Skeletal muscle satellite cell (primary cell): ENCODE results near the gene SLC7A8.

Experiments
- H3K27me3 ChIP-seq: 2 replicates; pipeline ENCODE4 v1.7.0; 2013; ENCODE audit warnings: low read length; ENCODE audit not compliant: control insufficient read depth, insufficient read depth
- H3K36me3 ChIP-seq: 2 replicates; pipeline ENCODE4 v1.7.0; 2013; ENCODE audit warnings: mild to moderate bottlenecking, control low read depth, low read length; ENCODE audit not compliant: insufficient read depth
- H3K4me1 ChIP-seq: 2 replicates; pipeline ENCODE4 v1.7.0; 2013; ENCODE audit warnings: low read length; ENCODE audit not compliant: control insufficient read depth, insufficient read depth
- H3K4me2 ChIP-seq: 2 replicates; pipeline ENCODE4 v1.7.0; 2013; ENCODE audit warnings: mild to moderate bottlenecking, low read length
- H3K4me3 ChIP-seq: 2 replicates; pipeline ENCODE4 v1.7.0; 2013; ENCODE audit warnings: low read length
- H3K9ac ChIP-seq: 2 replicates; pipeline ENCODE4 v1.7.0; 2013; ENCODE audit warnings: mild to moderate bottlenecking, low read depth, low read length, moderate library complexity
- H3K9me3 ChIP-seq: replicated peaks from 2 replicates; pipeline ENCODE4 v1.7.0; 2013; ENCODE audit warnings: mild to moderate bottlenecking, control low read depth, low read length

SLC7A8 gene

DNA sequence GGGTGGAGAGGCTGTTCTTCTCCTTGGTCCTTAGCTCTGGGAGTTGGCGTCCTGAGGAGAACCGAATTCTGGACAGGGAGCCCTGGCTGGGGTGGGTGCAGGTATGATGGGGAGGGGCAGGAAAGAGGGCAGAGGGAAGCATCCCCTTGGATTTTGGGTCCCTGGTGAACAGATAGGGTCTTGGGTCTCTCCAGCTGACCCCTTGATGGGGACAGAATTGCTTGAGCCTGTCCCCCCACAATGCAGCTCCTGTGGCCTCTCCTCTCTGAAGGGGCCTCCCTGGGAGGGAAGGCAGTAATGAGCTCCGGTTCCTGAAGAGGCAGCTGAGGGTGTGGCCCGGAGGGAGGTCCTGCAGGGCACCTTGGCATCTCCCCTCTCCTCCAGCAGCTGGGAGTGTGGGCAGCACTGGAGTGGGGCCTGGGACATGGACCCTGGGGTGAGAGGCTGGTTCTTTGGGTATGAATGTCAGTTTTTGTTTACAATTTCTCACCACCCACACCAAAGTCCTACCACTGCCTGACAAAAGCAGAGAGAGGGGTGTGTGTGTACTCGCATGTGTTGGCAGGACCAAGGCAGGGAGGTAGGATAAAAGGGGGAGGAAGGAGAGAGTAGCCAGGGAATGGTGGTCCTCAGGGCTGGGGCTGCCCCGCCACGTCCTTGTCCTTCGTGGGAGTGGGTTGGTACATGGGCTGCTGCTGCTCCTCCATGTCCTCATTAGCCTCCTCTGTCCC lies 56.7 kb downstream of the SLC7A8 start:
- Histone ChIP-seq H3K27me3 (peaks cover 46% of the 10 kb centered on the region), H3K4me3 (no peak overlapping the region), H3K9me3 (no peaks in the 10 kb centered on the region), H3K4me1 (peaks cover 2% of the 10 kb centered on the region), H3K9ac (no peak overlapping the region), H3K36me3 (no peaks in the 10 kb centered on the region), H3K4me2 (no peak overlapping the region)

DNA sequence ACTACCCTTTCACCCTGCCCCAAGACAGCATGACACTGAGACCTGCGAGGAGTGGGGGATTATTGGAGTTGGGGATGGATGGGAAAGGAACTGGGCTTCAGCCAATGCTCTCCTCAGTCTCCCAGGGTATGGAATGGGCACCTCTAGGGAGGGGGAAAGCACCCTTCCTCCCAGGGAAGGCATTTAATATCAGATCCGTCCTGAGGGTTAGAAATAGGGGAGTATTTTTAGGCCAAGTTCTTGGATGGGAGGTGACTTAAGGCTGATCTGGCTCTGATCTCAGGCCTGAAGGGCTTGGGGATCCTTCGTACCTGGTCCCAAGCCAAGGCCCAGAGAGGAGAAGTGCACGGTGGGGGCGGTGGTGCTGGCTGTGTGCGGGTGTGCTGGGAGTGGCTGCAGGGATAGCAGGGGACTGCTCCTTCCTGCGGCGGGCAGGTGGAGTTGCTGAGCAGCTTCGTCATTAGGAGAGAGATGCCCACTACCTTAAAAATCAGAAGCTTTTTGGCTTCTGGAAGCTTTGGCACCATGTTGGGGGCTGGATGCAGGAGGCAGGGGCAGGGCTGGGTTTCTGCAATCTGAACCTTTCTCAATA lies 57.4 kb downstream of the SLC7A8 start:
- peaks cover 9% of the 10 kb centered on the region for H3K4me1 ChIP-seq
- H3K4me3 ChIP-seq: no peak overlapping the region
- H3K27me3 ChIP-seq: peaks cover 40% of the 10 kb centered on the region
- no peak overlapping the region for H3K9ac ChIP-seq
- H3K4me2 ChIP-seq: no peak overlapping the region
- H3K9me3 ChIP-seq: no peaks in the 10 kb centered on the region
- H3K36me3 ChIP-seq: no peaks in the 10 kb centered on the region

DNA sequence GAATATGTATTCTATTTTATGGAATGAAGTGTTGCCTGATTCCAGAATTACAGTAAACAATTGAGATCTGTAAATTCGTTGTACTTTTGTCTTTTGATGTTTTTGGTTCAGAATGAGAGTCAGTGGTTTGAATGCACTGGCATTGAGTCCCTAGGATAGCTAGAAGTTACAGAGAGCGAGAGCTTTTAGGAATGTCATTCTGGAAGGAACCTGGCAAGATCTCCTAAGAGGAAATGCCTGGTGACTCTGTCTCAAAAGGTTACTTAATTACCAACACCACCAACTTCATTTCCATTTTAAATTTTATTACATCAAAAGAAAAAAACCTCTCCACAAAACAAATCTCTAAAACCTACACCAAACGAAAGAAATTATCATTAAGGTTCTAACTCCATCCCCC lies 58.4 kb downstream of the SLC7A8 start:
- H3K4me3 ChIP-seq: no peak overlapping the region
- no peaks in the 10 kb centered on the region for H3K9me3 ChIP-seq
- H3K27me3 ChIP-seq: peaks cover 34% of the 10 kb centered on the region
- no peaks in the 10 kb centered on the region for H3K36me3 ChIP-seq
- peaks cover 11% of the 10 kb centered on the region for H3K4me1 ChIP-seq
- no peak overlapping the region for H3K9ac ChIP-seq
- no peak overlapping the region for H3K4me2 ChIP-seq

DNA sequence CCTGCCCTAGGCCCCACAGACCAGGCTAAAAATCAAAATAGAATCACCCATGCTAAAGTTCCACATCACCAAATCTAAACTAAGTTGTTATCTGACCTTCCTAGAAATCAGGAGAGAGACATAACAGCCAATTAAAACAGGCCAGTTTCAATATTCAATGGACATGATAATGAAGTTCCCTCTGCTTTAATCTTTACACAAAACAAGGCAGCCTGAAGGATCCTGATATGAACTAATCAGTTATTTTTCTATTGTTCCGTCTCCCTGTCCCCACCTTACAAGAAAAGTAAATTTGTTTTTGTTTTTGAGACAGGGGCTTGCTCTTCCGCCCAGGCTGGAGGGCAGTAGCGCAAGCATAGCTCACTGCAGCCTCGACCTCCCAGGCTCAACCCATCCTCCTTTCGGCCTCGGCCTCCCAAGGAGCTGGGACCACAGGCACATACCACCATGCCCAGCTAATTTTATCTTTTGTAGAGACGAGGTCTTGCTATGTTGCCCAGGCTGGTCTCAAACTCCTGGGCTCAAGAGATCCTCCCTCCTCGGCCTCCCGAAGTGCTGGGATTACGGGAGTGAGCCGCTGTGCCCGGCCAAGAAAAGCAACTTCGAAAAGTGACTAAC lies 59.0 kb downstream of the SLC7A8 start:
- Histone ChIP-seq H3K4me1 (peaks cover 11% of the 10 kb centered on the region), H3K27me3 (peaks cover 28% of the 10 kb centered on the region), H3K36me3 (no peaks in the 10 kb centered on the region), H3K9me3 (no peaks in the 10 kb centered on the region), H3K4me2 (no peak overlapping the region), H3K9ac (no peak overlapping the region), H3K4me3 (no peak overlapping the region)

DNA sequence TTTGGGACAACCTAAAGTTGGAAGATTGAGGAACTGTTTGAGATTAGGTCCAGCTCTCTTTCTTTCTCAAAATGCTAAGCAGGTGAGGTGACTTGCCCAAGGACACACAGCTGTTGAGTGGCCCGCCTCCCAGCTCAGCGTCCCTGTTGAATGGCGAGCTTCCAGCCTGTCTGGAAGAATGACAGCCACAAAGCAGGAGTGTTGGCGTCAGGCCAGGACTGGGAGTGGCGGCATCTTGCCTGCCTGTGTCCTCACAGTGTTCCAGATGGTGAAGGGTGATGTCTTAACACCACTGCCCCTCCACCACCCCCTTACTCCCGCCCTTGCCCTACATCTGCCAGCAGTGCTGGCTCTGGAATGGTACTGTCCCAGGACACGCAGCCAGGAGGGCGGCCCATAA lies 60.0 kb downstream of the SLC7A8 start:
- Histone ChIP-seq H3K4me1 (peaks cover 11% of the 10 kb centered on the region), H3K4me3 (no peak overlapping the region), H3K4me2 (no peak overlapping the region), H3K27me3 (peaks cover 21% of the 10 kb centered on the region), H3K36me3 (no peaks in the 10 kb centered on the region), H3K9ac (no peak overlapping the region), H3K9me3 (no peaks in the 10 kb centered on the region)

DNA sequence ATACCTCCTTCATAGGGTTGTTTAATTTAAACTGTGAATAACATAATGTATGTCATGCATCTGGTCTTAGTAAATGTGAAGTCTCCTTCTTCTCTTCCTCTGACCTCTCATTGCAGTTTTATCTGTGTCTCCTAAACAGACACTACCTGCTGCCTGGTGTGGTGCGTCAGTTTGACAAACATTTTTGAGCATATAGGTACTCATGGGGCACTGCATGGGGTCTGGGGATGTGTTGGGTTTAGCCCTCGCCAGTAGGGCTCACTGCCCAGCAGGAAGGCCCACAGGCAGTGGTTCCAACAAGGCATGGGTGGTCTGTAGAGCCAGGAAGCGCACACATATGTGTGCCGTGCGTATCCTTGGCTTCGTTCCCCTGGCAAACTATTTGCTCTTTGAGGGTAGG lies 61.4 kb downstream of the SLC7A8 start:
- no peak overlapping the region for H3K4me3 ChIP-seq
- peaks cover 12% of the 10 kb centered on the region for H3K27me3 ChIP-seq
- no peaks in the 10 kb centered on the region for H3K36me3 ChIP-seq
- H3K9me3 ChIP-seq: no peaks in the 10 kb centered on the region
- H3K9ac ChIP-seq: no peak overlapping the region
- no peak overlapping the region for H3K4me2 ChIP-seq
- H3K4me1 ChIP-seq: peaks cover 11% of the 10 kb centered on the region

DNA sequence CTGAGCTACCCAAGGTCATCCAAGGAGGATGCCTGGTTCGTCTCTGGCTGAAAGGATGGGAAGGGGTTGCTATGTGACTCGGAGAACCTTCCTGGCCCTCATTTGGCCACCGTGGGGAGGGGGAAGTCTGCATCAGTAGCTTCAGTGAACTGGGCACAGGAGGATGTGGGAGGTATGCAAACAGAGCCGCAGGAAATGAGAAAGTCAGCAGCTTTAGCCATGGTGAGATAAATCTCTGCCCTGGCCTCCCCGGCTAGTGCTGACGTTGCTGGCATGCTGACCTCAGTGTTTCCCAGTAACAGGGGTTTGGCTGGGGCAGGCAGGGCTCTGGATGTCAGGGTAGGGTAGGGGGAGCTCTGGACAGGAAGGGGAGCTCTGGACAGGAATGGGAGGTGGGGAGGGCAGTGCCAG lies 62.1 kb downstream of the SLC7A8 start:
- peak overlapping the region; percentile 1 for H3K9ac ChIP-seq
- H3K4me2 ChIP-seq: peak overlapping the region; percentile 8
- H3K9me3 ChIP-seq: no peaks in the 10 kb centered on the region
- peaks cover 11% of the 10 kb centered on the region for H3K4me1 ChIP-seq
- no peak overlapping the region for H3K4me3 ChIP-seq
- no peaks in the 10 kb centered on the region for H3K36me3 ChIP-seq
- H3K27me3 ChIP-seq: peaks cover 7% of the 10 kb centered on the region

DNA sequence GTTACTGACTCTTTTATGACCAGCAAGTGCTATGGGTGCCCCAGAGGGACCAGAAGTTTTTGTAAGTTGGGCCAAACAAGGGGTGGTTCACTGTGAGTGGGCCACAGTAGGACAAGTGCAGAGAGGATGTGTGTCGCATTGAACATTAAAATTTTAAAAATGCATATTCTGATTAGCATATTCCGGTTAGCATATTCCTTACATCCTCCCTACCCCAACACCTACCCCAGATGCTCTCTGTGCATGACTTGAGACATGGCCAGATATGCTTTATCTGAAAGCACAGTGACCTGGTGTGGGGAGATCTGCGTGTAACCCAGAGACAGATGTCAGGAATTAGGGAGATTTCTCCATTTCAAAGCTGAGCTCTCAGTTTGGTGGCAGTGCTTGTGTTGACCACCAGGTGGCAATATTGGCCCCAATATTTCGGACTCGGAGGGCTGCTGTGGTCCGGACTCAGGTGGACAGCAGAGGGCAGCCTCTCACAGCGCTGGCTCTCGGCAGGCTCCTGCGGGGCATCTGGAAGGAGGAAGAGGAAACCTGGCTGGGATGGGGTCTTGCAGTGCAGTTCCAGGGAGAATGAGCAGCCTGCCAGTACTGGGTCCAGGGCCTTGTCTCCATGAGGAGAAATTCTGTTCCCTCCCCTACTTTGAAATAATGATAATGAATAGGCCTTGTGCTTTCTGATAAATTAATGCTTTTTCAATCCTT lies 62.8 kb downstream of the SLC7A8 start:
- Histone ChIP-seq H3K4me2 (peak overlapping the region; percentile 8), H3K27me3 (peaks cover 6% of the 10 kb centered on the region), H3K9me3 (no peaks in the 10 kb centered on the region), H3K9ac (peak overlapping the region; percentile 1), H3K36me3 (no peaks in the 10 kb centered on the region), H3K4me1 (peaks cover 13% of the 10 kb centered on the region), H3K4me3 (no peak overlapping the region)

DNA sequence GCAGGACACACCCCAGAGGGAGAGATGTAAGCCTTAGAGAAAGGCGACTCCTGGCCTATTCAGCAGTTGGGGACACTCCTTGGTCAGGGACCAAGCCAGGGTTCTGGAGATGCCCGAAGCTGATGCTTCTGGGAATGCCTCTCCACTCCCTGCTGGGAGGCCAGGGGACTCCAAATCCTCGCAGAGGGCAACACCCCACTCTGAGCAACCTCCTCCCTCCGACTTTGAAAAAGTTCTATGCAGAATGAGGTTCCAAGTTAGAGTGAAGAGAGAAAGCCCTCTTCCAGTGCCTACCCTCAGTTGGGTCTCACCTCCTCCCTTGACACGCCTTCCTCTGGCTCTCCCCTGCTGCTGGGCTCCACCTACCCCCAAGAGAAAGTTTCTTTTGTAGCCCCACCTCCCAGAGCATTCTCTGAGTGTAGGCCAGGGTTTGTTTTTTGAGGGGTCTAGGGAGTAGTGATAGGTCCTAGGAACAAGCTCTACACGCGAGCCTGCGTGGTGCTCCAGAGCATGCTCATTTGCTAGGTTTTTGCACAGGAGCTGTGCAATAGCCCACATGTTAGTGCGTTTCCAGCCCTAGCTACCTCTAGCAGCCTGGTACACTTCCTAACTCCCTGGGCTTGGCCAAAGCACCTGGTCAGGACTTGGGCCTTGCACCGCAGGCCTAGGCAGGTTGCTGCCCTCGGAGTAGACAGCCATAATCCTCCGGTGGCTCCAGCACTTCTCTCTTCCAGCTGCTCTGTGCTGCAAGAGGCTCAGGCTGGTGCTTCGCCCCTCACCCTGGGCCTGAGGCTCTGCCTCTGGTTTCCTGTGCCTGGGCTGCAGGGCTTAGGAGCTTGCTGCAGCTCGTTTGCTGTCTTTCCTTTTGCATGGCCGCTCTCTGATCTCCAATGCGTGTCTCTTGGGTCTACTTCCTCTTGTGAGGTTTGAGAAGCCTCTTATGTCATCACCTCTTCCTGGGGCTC lies 63.8 kb downstream of the SLC7A8 start:
- no peak overlapping the region for H3K9ac ChIP-seq
- no peak overlapping the region for H3K4me3 ChIP-seq
- peaks cover 23% of the 10 kb centered on the region for H3K4me1 ChIP-seq
- no peaks in the 10 kb centered on the region for H3K9me3 ChIP-seq
- H3K4me2 ChIP-seq: no peak overlapping the region
- peaks cover 6% of the 10 kb centered on the region for H3K27me3 ChIP-seq
- no peaks in the 10 kb centered on the region for H3K36me3 ChIP-seq

DNA sequence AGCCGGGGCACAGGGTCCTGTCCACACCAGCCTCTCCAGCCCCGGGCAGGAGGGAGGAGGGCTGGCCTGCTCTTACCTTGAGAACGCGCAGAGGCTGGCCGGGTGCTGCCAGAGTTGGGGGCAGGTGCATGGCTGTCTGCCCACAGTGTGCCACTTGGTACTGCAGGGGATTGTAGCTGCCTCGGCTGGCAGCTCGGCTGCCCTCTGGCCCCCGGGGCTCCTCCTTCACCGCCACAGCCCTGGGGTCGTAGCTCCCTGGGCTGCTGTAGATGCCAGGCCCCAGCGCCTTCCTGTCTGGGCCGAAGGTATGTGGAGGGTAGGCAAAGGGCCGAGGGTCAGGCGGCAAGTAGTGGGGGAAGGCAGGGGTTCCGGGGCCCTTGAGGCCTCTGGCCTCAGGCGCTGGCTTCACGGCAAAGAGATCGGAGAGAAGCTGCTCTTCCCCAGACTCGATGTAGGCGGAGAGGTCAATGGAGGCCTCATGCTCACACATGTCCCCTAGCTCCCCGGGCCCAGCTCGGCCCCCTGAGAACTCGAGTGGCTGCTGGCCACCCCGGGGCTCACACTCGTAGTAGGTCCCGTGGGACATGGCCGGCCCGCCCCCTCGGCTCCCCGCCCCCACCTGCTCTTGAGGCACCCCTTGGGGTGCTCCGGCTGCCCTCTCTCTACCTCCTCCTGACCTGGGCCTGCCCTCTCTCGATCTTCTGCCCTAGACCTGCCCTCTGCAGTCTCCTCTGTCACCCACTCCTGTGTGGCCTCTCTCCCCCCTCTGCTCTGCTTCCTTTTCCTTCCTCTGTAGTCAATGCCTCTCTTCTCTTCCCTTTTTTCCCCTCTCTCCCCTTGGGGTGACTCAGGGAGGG lies 64.7 kb downstream of the SLC7A8 start, which contains the start of gene CEBPE:
Gene CEBPE, minus strand, starts transcription at position 750 of the 857 bp plus-strand sequence. Its CDS starts 164 bp downstream, at position 586.
- no peaks in the 10 kb centered on the region for H3K36me3 ChIP-seq
- H3K9ac ChIP-seq: no peak within 1 kb of the TSS
- H3K4me1 ChIP-seq: peaks cover 32% of the 10 kb centered on the region
- H3K4me2 ChIP-seq: no peak within 1 kb of the TSS
- no peaks in the 10 kb centered on the region for H3K9me3 ChIP-seq
- H3K27me3 ChIP-seq: peaks cover 6% of the 10 kb centered on the region
- no peak within 1 kb of the TSS for H3K4me3 ChIP-seq
